GM12878 (cell line): ENCODE data around the gene CA11. TPM values are rescaled to one million over a fixed set of nuclear protein-coding genes. Genes with fewer than 3 reads are reported as not detected.

ENCODE experiments used
- ATAC-seq: fragments of 200-7000 bp; cut with Tn5 transposase; 3 replicates; pipeline ENCODE4 v1.9.1; 2020; ENCODE audit warnings: mild to moderate bottlenecking, moderate library complexity
- BruUV-seq: library from RNA; stranded (reverse); fragments of 400-500 nt; replicated peaks from 2 replicates; lab custom pipeline; 2021; lab: Mats Ljungman, UMichigan
- CTCF ChIA-PET: fragments of 300-600 bp; sonication (Branson Sonifier 250); formaldehyde crosslinking; extraction: SDS; loops from one replicate; lab custom pipeline; 2021; ENCODE audit warnings: inconsistent platforms; lab: Yijun Ruan, JAX
- POLR2A ChIA-PET: fragments of 350-600 bp; formaldehyde crosslinking; extraction: SDS; loops from one replicate; lab custom pipeline; 2021; ENCODE audit warnings: inconsistent platforms; lab: Charles Lee
- RAD21 ChIA-PET: fragments of 300-600 bp; sonication (Branson Sonifier 250); formaldehyde crosslinking; loops from one replicate; lab custom pipeline; 2023; ENCODE audit warnings: antibody characterized with exemption; ENCODE audit not compliant: unreplicated experiment; lab: Charles Lee
- SMC1A ChIA-PET: fragments of 300-600 bp; sonication (Branson Sonifier 250); formaldehyde crosslinking; loops from one replicate; lab custom pipeline; 2023; ENCODE audit not compliant: unreplicated experiment, uncharacterized antibody; lab: Charles Lee
- DNase-seq: peaks from one replicate; pipeline ENCODE4 v3.0.0-alpha.2; 2011; ENCODE audit warnings: low read depth, low spot score
- FAIRE-seq: peaks from 3 replicates; lab custom pipeline; 2011; peaks lifted over from hg19 to GRCh38; lab: Jason Lieb, UNC
- H2AFZ ChIP-seq: 2 replicates; pipeline ENCODE4 v1.6.0; 2011; ENCODE audit warnings: low read depth, low read length, control low read depth; ENCODE audit not compliant: control insufficient read depth
- H3K27ac ChIP-seq: 2 replicates; pipeline ENCODE4 v1.5.1; 2011; ENCODE audit warnings: control low read depth; ENCODE audit not compliant: control insufficient read depth, insufficient read depth
- H3K27me3 ChIP-seq, 2 experiments: replicated peaks in 1 of 2; 2 replicates each; pipeline versions ENCODE4 v1.6.0 to v1.6.1; 2011; ENCODE audit warnings: low read length in 1 of 2; ENCODE audit not compliant: control insufficient read depth in 2 of 2, insufficient read depth in 2 of 2
- H3K36me3 ChIP-seq, 2 experiments: 2 replicates each; pipeline ENCODE4 v1.5.1; 2011; ENCODE audit warnings: low read length in 1 of 2; ENCODE audit not compliant: control insufficient read depth in 2 of 2, insufficient read depth in 2 of 2
- H3K4me1 ChIP-seq: 2 replicates; pipeline ENCODE4 v1.6.1; 2011; ENCODE audit warnings: mild to moderate bottlenecking, low read length, moderate library complexity, mixed read lengths; ENCODE audit not compliant: control insufficient read depth, insufficient read depth
- H3K4me2 ChIP-seq: 2 replicates; pipeline ENCODE4 v1.6.0; 2011; ENCODE audit warnings: control low read depth; ENCODE audit not compliant: control insufficient read depth, insufficient read depth
- H3K4me3 ChIP-seq: fragments of 200-600 bp; sonication (generic); 2 replicates; pipeline ENCODE4 v1.5.1; 2016
- H3K79me2 ChIP-seq: 2 replicates; pipeline ENCODE4 v1.6.0; 2011; ENCODE audit warnings: low read length; ENCODE audit not compliant: control insufficient read depth, insufficient read depth
- H3K9ac ChIP-seq: 2 replicates; pipeline ENCODE4 v1.8.0; 2011; ENCODE audit warnings: low read length, control low read depth, mixed read lengths; ENCODE audit not compliant: control insufficient read depth, insufficient read depth
- H3K9me3 ChIP-seq: replicated peaks from 3 replicates; pipeline ENCODE4 v1.5.1; 2011; ENCODE audit warnings: mild to moderate bottlenecking, low read length; ENCODE audit not compliant: control insufficient read depth, insufficient read depth
- H4K20me1 ChIP-seq: 2 replicates; pipeline ENCODE4 v1.6.0; 2011; ENCODE audit not compliant: control insufficient read depth, insufficient read depth
- CBFB ChIP-seq: IDR thresholded peaks from 2 replicates; pipeline ENCODE4 v1.6.1; 2016; ENCODE audit warnings: antibody characterized with exemption, low read depth
- ESRRA ChIP-seq: IDR thresholded peaks from 2 replicates; pipeline ENCODE4 v1.6.1; 2012; ENCODE audit warnings: mild to moderate bottlenecking, low read length, improper control_type of control experiment
- GABPA ChIP-seq: IDR thresholded peaks from 2 replicates; pipeline ENCODE4 v1.6.1; 2014; ENCODE audit warnings: antibody characterized with exemption, low read depth, mild to moderate bottlenecking, inconsistent platforms
- HCFC1 ChIP-seq: fragments of 150-350 bp; IDR thresholded peaks from 2 replicates; pipeline ENCODE4 v1.6.1; 2014; ENCODE audit warnings: low read length
- HDGF ChIP-seq: fragments of 450-650 bp; IDR thresholded peaks from 2 replicates; pipeline ENCODE4 v1.6.1; 2016; ENCODE audit warnings: antibody characterized with exemption
- IKZF1 ChIP-seq: fragments of 450-650 bp; conservative IDR thresholded peaks from 2 replicates; pipeline ENCODE4 v1.6.1; 2017; ENCODE audit warnings: antibody characterized with exemption, mild to moderate bottlenecking
- IKZF2 ChIP-seq, 2 experiments: fragments of 450-650 bp; IDR thresholded peaks; 2 replicates each; pipeline ENCODE4 v1.6.1; 2017; ENCODE audit warnings: mild to moderate bottlenecking in 2 of 2, moderate library complexity in 2 of 2
- KAT2A ChIP-seq: conservative IDR thresholded peaks from 2 replicates; pipeline ENCODE4 v1.6.1; 2011; ENCODE audit warnings: low read depth, low read length; ENCODE audit not compliant: control insufficient read depth
- LARP7 ChIP-seq: fragments of 450-650 bp; IDR thresholded peaks from 2 replicates; pipeline ENCODE4 v1.6.1; 2017; ENCODE audit warnings: mild to moderate bottlenecking
- MEF2B ChIP-seq: fragments of 450-650 bp; IDR thresholded peaks from 2 replicates; pipeline ENCODE4 v1.6.1; 2018; ENCODE audit warnings: mild to moderate bottlenecking, moderate library complexity; ENCODE audit not compliant: partially characterized antibody, poor library complexity, severe bottlenecking
- MTA2 ChIP-seq: fragments of 450-650 bp; IDR thresholded peaks from 2 replicates; pipeline ENCODE4 v1.6.1; 2016; ENCODE audit warnings: low read depth, mild to moderate bottlenecking, moderate library complexity
- MXI1 ChIP-seq: fragments of 150-350 bp; IDR thresholded peaks from 2 replicates; pipeline ENCODE4 v1.6.1; 2011; ENCODE audit warnings: low read depth, mild to moderate bottlenecking, inconsistent platforms, low read length, improper control_type of control experiment
- NRF1 ChIP-seq: conservative IDR thresholded peaks from 2 replicates; pipeline ENCODE4 v1.6.1; 2011; ENCODE audit warnings: mild to moderate bottlenecking, low read depth, low read length, improper control_type of control experiment
- PML ChIP-seq: IDR thresholded peaks from 2 replicates; pipeline ENCODE4 v1.6.1; 2012; ENCODE audit warnings: low read length, inconsistent platforms
- POLR2A ChIP-seq: IDR thresholded peaks from 2 replicates; pipeline ENCODE4 v1.6.1; 2011; ENCODE audit warnings: low read depth, mild to moderate bottlenecking, low read length
- POU2F2 ChIP-seq: IDR thresholded peaks from 3 replicates; pipeline ENCODE4 v1.6.1; 2011; ENCODE audit warnings: low read depth, mild to moderate bottlenecking, low read length, borderline replicate concordance
- RAD21 ChIP-seq: IDR thresholded peaks from 2 replicates; pipeline ENCODE4 v1.6.1; 2011; ENCODE audit warnings: mild to moderate bottlenecking, low read depth, low read length, moderate library complexity; ENCODE audit not compliant: insufficient read depth
- SP1 ChIP-seq: IDR thresholded peaks from one replicate; pipeline ENCODE4 v1.6.1; 2011; ENCODE audit warnings: low read depth, low read length
- TARDBP ChIP-seq: IDR thresholded peaks from 2 replicates; pipeline ENCODE4 v1.6.1; 2016; ENCODE audit warnings: borderline replicate concordance
- YY1 ChIP-seq: IDR thresholded peaks from 2 replicates; pipeline ENCODE4 v1.6.1; 2011; ENCODE audit warnings: low read depth, mild to moderate bottlenecking, low read length
- ZNF24 ChIP-seq: fragments of 450-650 bp; IDR thresholded peaks from 2 replicates; pipeline ENCODE4 v1.6.1; 2017; ENCODE audit warnings: antibody characterized with exemption, mild to moderate bottlenecking
- WGBS: methylation state at CpG from one replicate; pipeline ENCODE4 v1.1.6; 2016; ENCODE audit warnings: low lambda C conversion rate; ENCODE audit not compliant: insufficient replicate concordance, insufficient coverage; ENCODE audit errors: missing lambda C conversion rate; 5-methylcytosine and 5-hydroxymethylcytosine counted together
- in situ Hi-C: fragments of 300-500 bp; cut with MboI; formaldehyde crosslinking; loops from 9 replicates; pipeline ENCODE4 v1.14.3; 2018; ENCODE audit warnings: mixed read lengths
- intact Hi-C: fragments of 100-400 bp; cut with micrococcal nuclease; formaldehyde crosslinking; loops from one replicate; pipeline ENCODE4 v1.14.2; 2022; ENCODE audit not compliant: unreplicated experiment
- polyA plus RNA-seq, 11 experiments: library from polyadenylated mRNA; depleted of rRNA in 4 of 11; unstranded in 6 of 11; stranded (reverse) in 5 of 11; fragments of >200 nt; fragmentation: Nextera tagmentation in 4 of 11; fragmentation: Illumina TruSeq in 1 of 11; extraction: Ambion mirVana in 4 of 11; extraction: Trizol in 1 of 11; gene quantifications; 1 replicate in 1 of 11; 2 replicates in 10 of 11; pipeline versions ENCODE4 v1.2.1 to v1.2.3, GENCODE V29; 2011 to 2016; ENCODE audit warnings: inconsistent platforms in 2 of 11, missing spikeins in 2 of 11, low read depth in 1 of 11
- total RNA-seq, 4 experiments: library from RNA; depleted of rRNA in 3 of 4; stranded (reverse); fragments of >200 nt in 3 of 4; fragmentation: Illumina TruSeq in 1 of 4; extraction: Trizol in 1 of 4; gene quantifications; 2 replicates each; pipeline versions ENCODE4 v1.2.1 to v1.2.3, GENCODE V29; 2013 to 2021
- TF ChIP-seq, protein P1 (sequence below): IDR thresholded peaks from 2 replicates; pipeline ENCODE4 v1.6.1; 2012; ENCODE audit warnings: low read depth, low read length, improper control_type of control experiment
- TF ChIP-seq, protein P2 (sequence below): fragments of 450-650 bp; IDR thresholded peaks from 2 replicates; pipeline ENCODE4 v1.6.1; 2017; ENCODE audit warnings: low read depth, mild to moderate bottlenecking, moderate library complexity

CA11 gene
- total and polyA plus RNA-seq, 10 of the 15 experiments (the other 5 are each of a cell fraction or from before 2014, with no cell fraction given): 1.7 to 7.5 (median 2.4) TPM

DNA sequence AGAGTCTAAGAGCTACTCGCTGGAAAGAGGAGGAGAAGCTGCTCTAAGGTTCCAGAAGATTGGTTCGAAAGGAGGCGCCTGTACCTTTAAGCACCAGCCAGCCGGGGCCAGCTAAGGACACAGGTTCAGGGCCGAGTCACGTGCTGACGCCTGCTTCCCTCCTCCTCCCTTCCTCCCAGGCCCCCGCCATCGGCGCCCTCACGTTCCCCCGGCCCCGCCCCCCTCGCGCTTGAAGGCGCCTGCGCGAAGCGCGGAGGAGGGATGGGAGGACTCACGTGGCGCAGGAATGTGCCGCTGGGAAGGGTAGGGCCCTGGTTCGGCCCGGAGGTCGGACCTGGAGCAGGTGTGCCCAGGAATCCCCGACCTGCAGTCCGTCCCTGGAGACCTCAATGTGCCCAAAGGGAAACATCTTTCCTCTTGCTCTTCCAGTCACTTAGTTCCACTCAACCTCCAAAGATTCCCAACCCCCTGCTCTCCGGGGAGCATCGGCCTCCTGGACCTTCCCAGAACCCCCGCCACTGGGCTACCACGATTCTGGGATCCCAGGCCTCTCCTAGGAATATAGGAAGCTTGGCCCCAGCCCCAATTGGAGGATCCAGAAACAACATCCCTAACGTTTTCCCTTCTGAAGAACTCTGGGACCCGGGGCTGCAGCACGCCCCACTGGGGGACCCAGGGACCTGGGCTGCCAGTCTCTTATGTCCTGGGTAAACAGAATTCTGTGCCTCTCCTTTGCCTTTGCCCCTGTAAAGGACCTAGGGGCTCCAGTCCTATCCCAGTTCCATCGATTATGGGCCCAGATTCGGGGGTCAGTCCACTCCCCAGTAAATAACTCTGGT, 11.3 kb downstream of the CA11 start:
- Histone ChIP-seq H3K4me3 (peak overlapping the region; percentile 75), H3K36me3 (peaks cover under 1 to 4% of the 10 kb centered on the region in 2 experiments; a peak in 3 of 4 replicates), H3K27me3 (no peaks in the 10 kb centered on the region), H2AFZ (peak overlapping the region; percentile 81), H3K4me1 (peaks cover 28% of the 10 kb centered on the region), H3K4me2 (peak overlapping the region; percentile 92), H3K27ac (peak overlapping the region; percentile 79), H3K9ac (peak overlapping the region; percentile 67), H3K79me2 (peaks cover 5% of the 10 kb centered on the region), H3K9me3 (no peaks in the 10 kb centered on the region), H4K20me1 (no peaks in the 10 kb centered on the region)
- TSS peak; percentile 88 for BruUV-seq
- in situ Hi-C loops (loop anchor here (25.0 kb wide), 1 partner anchor 1253 kb away; the partner anchor contains the start of genes AKT1S1, IL4I1 and TBC1D17), intact Hi-C loops (loop anchor here (10.0 kb wide), 1 partner anchor 330 kb away; the partner anchor contains the start of gene FTL)
- SMC1A ChIA-PET: interaction anchor here (0.9 to 2.8 kb wide), 6 partner anchors 9 to 51 kb away, joined by 3 to 22 read pairs (median 4); partner anchors contain the start of genes RPL18 and SPHK2
- peak; percentile 66 for ATAC-seq
- CTCF ChIA-PET: interaction anchor here (1.1 to 2.3 kb wide), 4 partner anchors 11 to 50 kb away, joined by 3 to 10 read pairs (median 7); partner anchors contain the start of gene CA11
- RAD21 ChIA-PET: interaction anchor here (1.1 to 3.4 kb wide), 6 partner anchors 11 to 26 kb away, joined by 3 to 16 read pairs (median 10); partner anchors contain the start of genes CA11, RPL18 and SPHK2
- peak; percentile 79 for DNase-seq
- FAIRE-seq: peak; percentile 78
- POLR2A ChIA-PET: interaction anchor here (0.5 to 3.3 kb wide), 9 partner anchors 8 to 330 kb away, joined by 3 to 62 read pairs (median 5); partner anchors contain the start of genes CA11, RPL18 and SPHK2
- 1% methylated on average over 23 of the region's 37 CpGs for WGBS
- TF ChIP-seq MEF2B (peak; percentile 85), MXI1 (peak; percentile 57), MTA2 (peak; percentile 15; the same call in 1 of the 2 replicates), NRF1 (0 out of 2 replicates have a peak, but pooled peaks have one; percentile 19), ESRRA (no peak), POLR2A (peak; percentile 78), LARP7 (peak; percentile 69; the same call in 1 of the 2 replicates), HDGF (peak; percentile 72; the same call in 1 of the 2 replicates), IKZF2 (IDR thresholded peaks at IDR 0.05) (peak; percentile 71 to 88), POU2F2 (peak; percentile 48; the same call in 1 of the 3 replicates), KAT2A (no peak), GABPA (no peak), TARDBP (no peak), CBFB (no peak), IKZF1 (peak; percentile 95), PML (no peak; the same call in 1 of the 2 replicates), YY1 (peak; percentile 66), HCFC1 (peak; percentile 28), ZNF24 (no peak), RAD21 (no peak), SP1 (peak; percentile 74)
- TF ChIP-seq, protein P1, sequence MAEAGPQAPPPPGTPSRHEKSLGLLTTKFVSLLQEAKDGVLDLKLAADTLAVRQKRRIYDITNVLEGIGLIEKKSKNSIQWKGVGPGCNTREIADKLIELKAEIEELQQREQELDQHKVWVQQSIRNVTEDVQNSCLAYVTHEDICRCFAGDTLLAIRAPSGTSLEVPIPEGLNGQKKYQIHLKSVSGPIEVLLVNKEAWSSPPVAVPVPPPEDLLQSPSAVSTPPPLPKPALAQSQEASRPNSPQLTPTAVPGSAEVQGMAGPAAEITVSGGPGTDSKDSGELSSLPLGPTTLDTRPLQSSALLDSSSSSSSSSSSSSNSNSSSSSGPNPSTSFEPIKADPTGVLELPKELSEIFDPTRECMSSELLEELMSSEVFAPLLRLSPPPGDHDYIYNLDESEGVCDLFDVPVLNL: no peak
- TF ChIP-seq, protein P2, sequence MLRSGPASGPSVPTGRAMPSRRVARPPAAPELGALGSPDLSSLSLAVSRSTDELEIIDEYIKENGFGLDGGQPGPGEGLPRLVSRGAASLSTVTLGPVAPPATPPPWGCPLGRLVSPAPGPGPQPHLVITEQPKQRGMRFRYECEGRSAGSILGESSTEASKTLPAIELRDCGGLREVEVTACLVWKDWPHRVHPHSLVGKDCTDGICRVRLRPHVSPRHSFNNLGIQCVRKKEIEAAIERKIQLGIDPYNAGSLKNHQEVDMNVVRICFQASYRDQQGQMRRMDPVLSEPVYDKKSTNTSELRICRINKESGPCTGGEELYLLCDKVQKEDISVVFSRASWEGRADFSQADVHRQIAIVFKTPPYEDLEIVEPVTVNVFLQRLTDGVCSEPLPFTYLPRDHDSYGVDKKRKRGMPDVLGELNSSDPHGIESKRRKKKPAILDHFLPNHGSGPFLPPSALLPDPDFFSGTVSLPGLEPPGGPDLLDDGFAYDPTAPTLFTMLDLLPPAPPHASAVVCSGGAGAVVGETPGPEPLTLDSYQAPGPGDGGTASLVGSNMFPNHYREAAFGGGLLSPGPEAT: peak; percentile 85
